Measurements from ENCODE around the gene FGF9.

- TF ChIP-seq POLR2A (IDR thresholded peaks at IDR 0.05; ENCODE audit: low read length): no peak
- no peak for TF ChIP-seq GATA1 (IDR thresholded peaks at IDR 0.05; ENCODE audit: low read depth, low read length)
Observed at GRCh38 chr13:21701460-21701859, 30.6 kb downstream of the FGF9 start.

Measured in erythroblast (primary cell).